GM21515 (cell line): Measurements from ENCODE around the gene ASTN2.

ENCODE experiments used
- ATAC-seq: cut with Tn5 transposase; IDR thresholded peaks from one replicate; pipeline ENCODE4 v1.9.1; 2021; ENCODE audit not compliant: unreplicated experiment

ASTN2 gene

DNA sequence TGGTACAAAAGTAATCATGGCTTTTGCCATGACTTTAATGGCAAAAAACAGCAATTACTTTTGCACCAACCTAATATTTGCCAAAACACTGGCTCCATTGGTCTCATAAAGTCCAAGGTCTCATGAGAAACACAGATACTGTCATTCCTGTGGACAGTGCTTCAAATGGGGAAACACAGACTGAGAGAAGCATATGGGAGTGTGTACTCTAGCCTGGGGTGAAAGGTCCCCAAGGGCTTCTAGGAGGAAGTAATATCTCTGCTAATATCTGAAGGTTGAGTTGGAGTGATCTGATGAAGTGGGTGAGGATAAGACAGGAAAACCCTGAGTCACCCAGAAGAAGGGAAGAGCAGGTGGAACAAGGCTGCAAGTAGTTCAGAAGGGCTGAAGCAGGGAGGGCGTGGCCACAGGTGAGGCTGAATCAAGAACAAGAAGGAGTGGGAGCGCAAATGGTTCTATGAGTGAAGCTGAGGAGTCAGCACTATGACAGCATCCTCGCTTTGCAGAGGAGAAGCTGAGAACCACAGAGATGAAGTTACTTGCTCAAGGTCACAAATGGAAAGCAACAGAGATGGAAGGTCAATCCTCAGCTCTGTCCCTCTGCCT, 164.1 kb downstream of the ASTN2 start:
- ATAC-seq, result no peak

GRCh38 chr9:117249799-117250198, 165.1 kb downstream of the ASTN2 start:
- ATAC-seq, result no peak

GRCh38 chr9:117247266-117247665, 167.6 kb downstream of the ASTN2 start:
- ATAC-seq, result no peak

GRCh38 chr9:117245175-117245829, 169.6 kb downstream of the ASTN2 start:
- no peak for ATAC-seq

GRCh38 chr9:117242082-117242481, 172.8 kb downstream of the ASTN2 start:
- no peak for ATAC-seq

- ATAC-seq, result no peak
Observed at GRCh38 chr9:117239428-117239827, 175.4 kb downstream of the ASTN2 start.

GRCh38 chr9:117234103-117234502, 180.8 kb downstream of the ASTN2 start:
- ATAC-seq, result no peak

GRCh38 chr9:117233016-117233415, 181.8 kb downstream of the ASTN2 start:
- no peak for ATAC-seq

DNA sequence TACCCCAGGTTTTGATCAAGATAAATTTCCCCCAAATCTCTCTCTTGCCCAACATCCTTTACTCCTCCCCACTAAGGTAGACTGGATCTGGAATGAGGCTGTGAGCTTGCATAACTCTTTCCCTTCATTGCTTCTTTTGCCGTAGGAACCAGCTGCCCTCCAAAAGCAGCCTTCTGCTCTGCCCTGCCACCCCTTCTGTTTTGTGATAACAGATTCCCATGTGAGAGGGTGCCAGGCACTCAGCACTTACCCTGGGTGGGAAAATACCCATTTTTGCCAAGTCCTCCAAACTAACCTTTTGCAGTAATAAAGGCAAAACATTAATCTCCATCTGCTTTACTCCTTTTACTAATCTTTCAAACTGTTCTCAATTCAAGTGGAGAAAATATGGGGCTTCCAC, 182.6 kb downstream of the ASTN2 start:
- ATAC-seq, result no peak

GRCh38 chr9:117231012-117231411, 183.8 kb downstream of the ASTN2 start:
- ATAC-seq, result no peak

DNA sequence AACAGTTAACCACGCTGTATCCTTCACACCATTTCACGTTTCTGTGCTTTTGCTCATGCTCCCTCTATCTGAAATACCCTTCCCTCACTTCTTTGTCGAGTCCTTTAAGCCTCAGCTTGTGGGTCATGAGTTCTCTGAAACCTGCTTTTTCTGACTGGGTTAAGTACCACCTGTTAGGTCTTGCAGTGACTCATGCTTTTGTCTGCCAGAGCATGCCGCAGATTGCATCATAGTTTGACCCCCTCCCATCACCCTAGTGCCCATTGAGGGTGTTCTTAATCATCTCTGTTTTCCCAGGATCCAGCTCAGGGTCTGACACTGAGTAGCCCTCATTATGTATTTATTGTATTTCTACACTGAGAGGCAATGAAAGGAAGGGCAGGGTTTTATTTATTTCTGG, 190.2 kb downstream of the ASTN2 start:
- ATAC-seq, result no peak

GRCh38 chr9:117218951-117219350, 195.9 kb downstream of the ASTN2 start:
- no peak for ATAC-seq

GRCh38 chr9:117214416-117214815, 200.4 kb downstream of the ASTN2 start:
- no peak for ATAC-seq

DNA sequence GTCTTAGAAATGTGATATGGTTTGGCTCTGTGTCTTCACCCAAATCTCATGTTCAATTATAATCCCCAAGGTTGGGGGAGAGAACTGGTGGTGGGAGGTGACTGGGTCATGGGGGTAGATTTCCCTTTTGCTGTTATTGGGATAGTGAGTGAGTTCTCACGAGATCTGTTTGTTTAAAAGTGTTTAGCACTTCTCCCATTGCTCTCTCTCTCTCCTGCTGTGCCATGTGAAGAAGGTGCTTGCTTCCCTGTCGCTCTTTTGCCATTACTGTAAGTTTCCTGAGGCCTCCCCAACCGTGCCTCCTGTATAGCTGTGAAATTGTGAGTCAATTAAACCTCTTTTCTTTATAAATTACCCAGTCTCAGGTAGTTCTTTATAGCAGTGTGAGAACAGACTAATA, 203.6 kb downstream of the ASTN2 start:
- ATAC-seq, result no peak

DNA sequence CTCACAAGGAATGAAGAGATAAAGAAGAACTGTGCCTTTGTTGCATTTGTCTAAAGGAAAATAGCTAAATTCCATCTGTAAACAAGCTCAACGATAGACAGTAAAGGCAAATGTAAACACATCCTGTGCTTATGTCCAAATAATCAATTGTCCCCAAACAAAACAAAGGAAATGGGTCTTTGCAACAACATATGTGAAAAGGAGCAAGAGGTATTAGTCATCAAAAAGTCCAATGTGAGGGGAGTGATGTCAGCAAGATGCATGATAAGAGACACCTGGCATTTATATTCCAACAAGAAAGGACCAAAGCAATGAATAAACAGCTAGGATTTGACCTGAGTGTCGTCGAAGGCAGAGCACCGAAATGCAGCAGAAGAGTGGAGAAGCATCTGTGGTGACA, 209.1 kb downstream of the ASTN2 start:
- ATAC-seq, result no peak

DNA sequence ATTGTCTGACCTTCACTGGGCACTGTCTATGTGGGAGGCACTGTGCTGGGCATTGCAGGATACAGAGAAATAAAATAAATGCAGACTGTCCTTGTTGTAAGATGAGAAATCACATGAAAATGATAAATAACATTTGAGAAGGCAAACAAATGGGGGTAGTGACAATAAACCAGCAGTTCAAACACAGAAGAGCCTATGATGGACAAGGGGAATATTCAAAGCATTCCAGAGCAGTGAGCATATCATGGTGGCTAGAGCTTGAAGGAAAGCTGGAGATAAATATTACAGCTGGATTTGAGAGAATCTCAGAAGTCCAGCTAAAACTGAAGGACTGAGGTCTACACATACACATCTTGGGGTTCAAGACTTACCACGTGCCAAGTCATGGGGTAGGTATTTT, 209.9 kb downstream of the ASTN2 start:
- ATAC-seq, result no peak

DNA sequence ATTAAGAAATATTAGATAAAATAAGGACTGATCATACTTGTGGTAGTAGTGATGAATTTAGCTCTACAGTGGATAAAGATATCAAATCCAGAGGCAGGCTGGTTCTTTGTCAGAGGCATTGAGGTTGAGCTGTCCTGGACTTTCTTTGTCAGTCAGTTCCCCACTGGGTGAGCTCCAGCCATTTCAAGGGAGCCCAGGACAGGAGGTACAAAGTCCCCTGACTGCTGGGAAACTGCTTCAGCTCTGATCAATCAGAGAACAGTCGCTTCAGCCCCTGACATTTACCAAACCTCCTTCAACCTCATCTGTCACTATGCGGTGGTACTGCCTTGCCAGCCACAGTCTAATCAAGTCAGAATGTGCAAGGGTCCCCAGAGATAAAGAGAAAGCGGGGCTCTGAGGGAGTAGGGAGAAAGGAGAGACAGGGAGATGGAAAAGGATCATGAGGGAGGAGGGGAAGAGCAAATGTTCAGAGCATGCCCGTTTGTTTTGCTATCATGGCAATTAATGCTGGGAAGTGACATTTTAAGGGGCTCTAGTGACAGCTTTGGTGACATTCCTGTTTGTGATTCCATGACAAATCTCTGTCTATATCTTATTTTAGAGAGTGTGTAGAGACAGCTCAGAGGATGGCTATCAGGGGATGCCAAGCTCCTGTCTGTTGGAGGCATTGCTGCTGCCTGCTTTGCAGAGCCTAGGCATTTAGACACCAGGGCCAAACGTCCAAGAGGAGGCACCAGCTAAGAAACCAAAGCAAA, 223.2 kb downstream of the ASTN2 start:
- ATAC-seq, result no peak

GRCh38 chr9:117189121-117189520, 225.7 kb downstream of the ASTN2 start:
- no peak for ATAC-seq

DNA sequence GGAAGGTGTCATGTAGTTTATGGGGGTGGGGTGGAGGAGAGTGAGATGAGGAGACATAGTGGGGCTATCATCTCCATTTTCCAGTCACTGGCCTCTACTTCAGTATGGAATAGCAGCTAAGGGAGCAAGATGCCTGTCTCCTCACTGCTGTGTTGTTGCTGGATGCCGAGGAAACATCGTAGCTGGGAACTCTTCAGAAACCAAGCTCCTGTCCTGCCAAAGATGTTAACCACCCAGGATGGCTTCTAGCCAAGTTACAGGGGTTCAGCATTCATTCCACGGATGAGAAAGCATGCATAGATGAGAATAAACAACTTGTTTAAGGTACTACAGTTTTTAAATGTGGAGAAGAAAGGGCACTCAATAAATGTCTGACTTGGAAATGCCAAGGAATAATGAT, 226.5 kb downstream of the ASTN2 start:
- no peak for ATAC-seq

GRCh38 chr9:117187498-117187897, 227.4 kb downstream of the ASTN2 start:
- no peak for ATAC-seq

GRCh38 chr9:117184173-117184572, 230.7 kb downstream of the ASTN2 start:
- no peak for ATAC-seq

DNA sequence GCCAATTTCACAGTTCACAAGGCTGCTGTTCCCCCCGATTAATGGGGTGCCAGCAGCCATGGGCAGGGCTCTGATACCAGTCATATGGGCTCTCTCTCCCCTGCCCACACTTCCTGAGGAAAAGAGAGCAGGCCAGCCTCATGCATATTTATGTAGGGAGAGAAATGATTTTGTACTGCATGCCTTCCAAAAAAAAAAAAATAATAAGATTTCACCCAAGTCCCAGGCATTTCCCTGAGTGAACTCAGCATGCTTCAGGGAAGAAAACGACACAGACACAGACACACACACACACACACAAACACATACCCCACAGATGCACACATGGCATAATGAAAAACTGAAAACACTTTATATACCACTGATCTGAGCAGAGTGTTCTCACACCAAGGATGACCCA, 232.8 kb downstream of the ASTN2 start:
- ATAC-seq, result no peak
